ENCODE data around the gene NEK9. TPM values are rescaled to one million over a fixed set of nuclear protein-coding genes. Genes with fewer than 3 reads are reported as not detected.
"Not testable (repeated sequence)": the region's sequence is repeated elsewhere in the genome, so short reads cannot be mapped to it uniquely, and the experiment has no call there.

Gene NEK9
- total RNA-seq, 1 experiment from 2014 or later: 26.1 TPM

- H3K36me3 ChIP-seq: 0 out of 2 replicates have a peak, but pooled peaks cover under 1% of the 10 kb centered on the region
- H3K4me1 ChIP-seq (replicated peaks): peaks cover 8% of the 10 kb centered on the region; the same call in 1 of the 2 replicates
- H3K27me3 ChIP-seq (replicated peaks): no peaks in the 10 kb centered on the region
- DNase-seq (ENCODE audit: low read depth in 1 of 2, low spot score in 2 of 2): no peak
- no peak overlapping the region for H3K27ac ChIP-seq
- no peaks in the 10 kb centered on the region for H3K9me3 ChIP-seq (replicated peaks)
- H3K4me3 ChIP-seq: no peak overlapping the region
These were observed 30.1 kb upstream of the NEK9 start for GRCh38 chr14:75156901-75157300.

DNA sequence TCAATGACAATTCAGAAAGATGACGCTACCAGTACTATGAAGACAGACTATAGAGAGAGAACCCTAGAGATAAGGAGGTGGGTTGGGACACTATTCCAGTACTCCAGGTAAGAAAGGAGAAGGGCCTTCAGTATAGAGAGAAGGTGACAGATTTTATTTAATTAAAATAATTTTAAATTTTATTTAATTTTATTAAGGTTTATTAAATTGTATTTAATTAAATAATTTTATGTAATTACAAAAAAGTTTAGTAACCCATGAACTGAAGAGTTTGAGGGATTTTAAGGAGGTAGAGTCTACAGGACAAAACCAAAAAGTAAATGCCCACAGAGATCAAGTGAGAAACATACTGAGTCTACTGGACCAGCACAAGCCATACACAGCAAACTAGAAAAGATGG is 29.3 kb upstream of the NEK9 start:
- DNase-seq (ENCODE audit: low read depth in 1 of 2, low spot score in 2 of 2): no peak

DNA sequence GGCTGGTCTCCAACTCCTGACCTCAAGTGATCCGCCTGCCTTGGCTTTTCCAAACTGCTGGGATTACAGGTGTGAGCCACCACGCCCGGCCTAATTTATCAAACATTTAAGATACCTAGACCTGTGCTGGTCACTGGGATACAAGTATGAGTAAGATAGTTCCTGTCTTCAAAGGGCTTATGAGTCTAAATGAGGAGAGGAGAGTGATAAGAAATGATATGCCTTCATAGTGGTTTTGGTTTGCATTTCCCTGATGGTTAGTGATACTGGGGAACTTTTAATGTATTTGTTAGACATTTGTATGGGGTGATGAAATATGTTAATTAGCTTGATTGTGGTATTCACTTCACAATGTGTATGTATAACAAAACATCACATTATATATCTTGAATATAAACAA is 28.3 kb upstream of the NEK9 start:
- H3K4me1 ChIP-seq (replicated peaks): peaks cover 8% of the 10 kb centered on the region; the same call in 1 of the 2 replicates
- DNase-seq (ENCODE audit: low read depth in 1 of 2, low spot score in 2 of 2): no peak
- H3K4me3 ChIP-seq: no peak overlapping the region
- no peaks in the 10 kb centered on the region for H3K27me3 ChIP-seq (replicated peaks)
- H3K9me3 ChIP-seq (replicated peaks): no peaks in the 10 kb centered on the region
- peaks cover 16% of the 10 kb centered on the region; the same call in 1 of the 2 replicates for H3K36me3 ChIP-seq
- H3K27ac ChIP-seq: no peak overlapping the region

More for the DNA sequence above, 29.3 kb upstream of the NEK9 start:
- no peak overlapping the region for H3K4me3 ChIP-seq
- peaks cover 8% of the 10 kb centered on the region; the same call in 1 of the 2 replicates for H3K4me1 ChIP-seq (replicated peaks)
- peaks cover 8% of the 10 kb centered on the region; the same call in 1 of the 2 replicates for H3K36me3 ChIP-seq
- H3K9me3 ChIP-seq (replicated peaks): no peaks in the 10 kb centered on the region
- no peaks in the 10 kb centered on the region for H3K27me3 ChIP-seq (replicated peaks)
- no peak overlapping the region for H3K27ac ChIP-seq

DNA sequence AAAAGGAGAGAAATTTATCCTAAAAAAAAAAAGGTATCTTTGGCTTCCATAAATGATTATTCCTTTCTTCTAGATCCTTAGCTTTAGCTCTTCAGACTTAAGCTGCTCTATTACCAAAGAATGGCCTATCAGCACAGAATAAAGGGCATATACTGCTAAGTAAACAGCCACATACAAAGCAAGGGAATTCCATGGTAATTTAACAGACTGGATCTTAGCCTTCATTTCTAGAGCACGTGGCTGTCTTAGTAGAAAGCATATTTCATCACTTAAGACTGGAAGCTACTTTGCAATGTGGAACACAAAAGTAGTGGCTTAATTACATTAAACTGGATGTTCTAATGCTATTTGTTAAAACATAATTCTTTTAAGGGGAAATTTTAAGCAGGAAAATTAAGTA is 26.4 kb upstream of the NEK9 start:
- no peak overlapping the region for H3K4me3 ChIP-seq

GRCh38 chr14:75151851-75152250 is 25.0 kb upstream of the NEK9 start:
- H3K36me3 ChIP-seq: peaks cover 24% of the 10 kb centered on the region; the same call in 1 of the 2 replicates
- no peaks in the 10 kb centered on the region for H3K27me3 ChIP-seq (replicated peaks)
- no peak overlapping the region for H3K27ac ChIP-seq
- DNase-seq (ENCODE audit: low read depth in 1 of 2, low spot score in 2 of 2): no peak
- H3K9me3 ChIP-seq (replicated peaks): no peaks in the 10 kb centered on the region
- H3K4me3 ChIP-seq: no peak overlapping the region
- H3K4me1 ChIP-seq (replicated peaks): peaks cover 19% of the 10 kb centered on the region

More for the DNA sequence above, 26.4 kb upstream of the NEK9 start:
- H3K4me1 ChIP-seq (replicated peaks): peaks cover 10% of the 10 kb centered on the region
- H3K36me3 ChIP-seq: peaks cover 17% of the 10 kb centered on the region; the same call in 1 of the 2 replicates
- no peaks in the 10 kb centered on the region for H3K9me3 ChIP-seq (replicated peaks)
- no peak overlapping the region for H3K27ac ChIP-seq
- no peak for DNase-seq (ENCODE audit: low read depth in 1 of 2, low spot score in 2 of 2)
- H3K27me3 ChIP-seq (replicated peaks): no peaks in the 10 kb centered on the region

DNA sequence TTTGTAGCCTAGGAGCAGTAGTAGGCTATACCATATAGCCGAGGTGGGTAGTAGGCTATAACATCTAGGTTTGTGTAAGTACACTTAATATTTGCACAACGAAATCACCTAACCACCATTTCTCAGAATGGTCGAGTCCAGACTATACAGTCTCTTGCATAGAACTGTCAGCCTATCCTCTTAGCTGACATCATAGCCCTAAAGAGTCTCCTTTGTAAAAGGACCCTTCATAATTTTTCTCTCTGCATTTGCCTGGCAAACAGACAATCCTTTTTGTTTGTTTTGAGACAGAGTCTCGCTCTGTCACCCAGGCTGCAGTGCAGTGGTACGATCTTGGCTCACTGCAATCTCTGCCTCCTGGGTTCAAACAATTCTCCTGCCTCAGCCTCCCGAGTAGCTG is 23.8 kb upstream of the NEK9 start:
- H3K36me3 ChIP-seq: peaks cover 24% of the 10 kb centered on the region; the same call in 1 of the 2 replicates
- not testable (repeated sequence) for H3K27me3 ChIP-seq (replicated peaks); H3K9me3 ChIP-seq (replicated peaks); H3K4me3 ChIP-seq; DNase-seq (ENCODE audit: low read depth in 1 of 2, low spot score in 2 of 2); H3K27ac ChIP-seq
- peaks cover 18% of the 10 kb centered on the region for H3K4me1 ChIP-seq (replicated peaks)

- Histone ChIP-seq H3K4me3 (no peak overlapping the region), H3K27ac (no peak overlapping the region), H3K9me3 (replicated peaks) (no peaks in the 10 kb centered on the region), H3K4me1 (replicated peaks) (peaks cover 18% of the 10 kb centered on the region), H3K27me3 (replicated peaks) (no peaks in the 10 kb centered on the region), H3K36me3 (peaks cover 28% of the 10 kb centered on the region)
- no peak for DNase-seq (ENCODE audit: low read depth in 1 of 2, low spot score in 2 of 2)
These were observed 23.3 kb upstream of the NEK9 start for GRCh38 chr14:75150150-75150549.

GRCh38 chr14:75147423-75148071 is 20.7 kb upstream of the NEK9 start:
- peak overlapping the region; percentile 73 for H3K27ac ChIP-seq
- H3K9me3 ChIP-seq (replicated peaks): no peaks in the 10 kb centered on the region
- H3K4me3 ChIP-seq: peak overlapping the region; percentile 9; the same call in 1 of the 2 replicates
- H3K36me3 ChIP-seq: peaks cover 41% of the 10 kb centered on the region
- peak; percentile 56 to 77 for DNase-seq (ENCODE audit: low read depth in 1 of 2, low spot score in 2 of 2)
- H3K27me3 ChIP-seq (replicated peaks): no peaks in the 10 kb centered on the region
- peaks cover 18% of the 10 kb centered on the region for H3K4me1 ChIP-seq (replicated peaks)

GRCh38 chr14:75144944-75145343 is 18.1 kb upstream of the NEK9 start:
- Histone ChIP-seq H3K36me3 (peaks cover 28% of the 10 kb centered on the region), H3K27ac (no peak overlapping the region), H3K4me3 (no peak overlapping the region), H3K4me1 (replicated peaks) (peaks cover 18% of the 10 kb centered on the region), H3K27me3 (replicated peaks) (no peaks in the 10 kb centered on the region), H3K9me3 (replicated peaks) (no peaks in the 10 kb centered on the region)
- no peak for DNase-seq (ENCODE audit: low read depth in 1 of 2, low spot score in 2 of 2)

DNA sequence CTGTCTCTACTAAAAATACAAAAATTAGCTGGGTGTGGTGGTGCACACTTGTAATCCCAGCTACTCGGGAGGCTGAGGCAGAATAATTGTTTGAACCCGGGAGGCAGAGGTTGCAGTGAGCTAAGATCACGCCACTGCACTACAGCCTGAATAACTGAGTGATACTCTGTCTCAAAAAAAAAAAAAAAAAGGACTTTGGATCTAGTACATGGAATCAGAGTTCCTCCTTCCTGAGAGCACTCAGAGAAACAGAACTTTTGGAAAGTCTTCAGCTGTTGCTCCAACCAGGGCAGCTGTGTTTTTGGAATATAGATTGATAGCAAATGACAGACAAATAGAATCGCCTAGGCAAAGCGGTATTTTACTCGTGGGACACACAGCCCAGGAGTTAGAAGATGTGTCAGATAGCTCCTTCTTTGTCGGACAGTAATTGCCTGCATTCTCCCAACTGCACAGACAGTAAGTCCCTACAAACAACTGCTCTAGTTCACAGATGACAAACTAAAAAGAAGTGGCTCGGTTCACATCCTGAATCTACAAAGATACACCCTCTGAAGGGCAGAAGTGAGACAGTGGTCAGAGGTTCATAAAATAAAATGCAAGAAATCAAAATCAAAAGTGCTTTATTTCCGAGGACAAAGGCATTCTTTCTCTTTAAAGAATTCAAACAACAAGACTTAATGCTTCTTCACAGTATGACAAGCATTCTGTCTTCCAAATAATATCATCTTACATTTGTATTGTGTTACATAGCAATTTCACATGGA is 17.1 kb upstream of the NEK9 start:
- H3K36me3 ChIP-seq: peaks cover 30% of the 10 kb centered on the region
- no peak for DNase-seq (ENCODE audit: low read depth in 1 of 2, low spot score in 2 of 2)
- no peak overlapping the region for H3K27ac ChIP-seq

DNA sequence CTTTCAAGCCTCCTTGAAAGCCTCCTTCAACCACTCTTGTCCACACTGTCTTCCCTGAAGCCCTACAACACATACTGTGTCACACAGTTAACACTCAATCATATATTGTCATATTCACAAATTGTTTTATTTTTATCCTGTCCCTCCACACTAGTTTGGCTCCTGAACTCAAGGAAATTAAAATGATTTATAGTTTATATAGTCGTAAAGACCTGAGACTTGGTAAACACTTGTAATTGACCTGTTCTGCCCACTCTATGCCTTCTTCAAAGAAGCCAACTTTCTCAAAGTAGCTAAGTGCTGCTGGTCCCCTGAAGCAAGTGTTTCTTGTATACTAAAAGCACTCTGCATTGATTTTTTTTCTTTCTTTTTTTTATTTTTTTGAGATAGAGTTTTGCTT is 15.6 kb upstream of the NEK9 start:
- Histone ChIP-seq H3K9me3 (replicated peaks) (no peaks in the 10 kb centered on the region), H3K4me3 (no peak overlapping the region), H3K36me3 (peaks cover 26% of the 10 kb centered on the region), H3K4me1 (replicated peaks) (peaks cover 10% of the 10 kb centered on the region), H3K27me3 (replicated peaks) (no peaks in the 10 kb centered on the region), H3K27ac (no peak overlapping the region)
- no peak for DNase-seq (ENCODE audit: low read depth in 1 of 2, low spot score in 2 of 2)

More for the DNA sequence above, 17.1 kb upstream of the NEK9 start:
- Histone ChIP-seq H3K4me1 (replicated peaks) (peaks cover 18% of the 10 kb centered on the region), H3K9me3 (replicated peaks) (no peaks in the 10 kb centered on the region), H3K27me3 (replicated peaks) (no peaks in the 10 kb centered on the region), H3K4me3 (no peak overlapping the region)

DNA sequence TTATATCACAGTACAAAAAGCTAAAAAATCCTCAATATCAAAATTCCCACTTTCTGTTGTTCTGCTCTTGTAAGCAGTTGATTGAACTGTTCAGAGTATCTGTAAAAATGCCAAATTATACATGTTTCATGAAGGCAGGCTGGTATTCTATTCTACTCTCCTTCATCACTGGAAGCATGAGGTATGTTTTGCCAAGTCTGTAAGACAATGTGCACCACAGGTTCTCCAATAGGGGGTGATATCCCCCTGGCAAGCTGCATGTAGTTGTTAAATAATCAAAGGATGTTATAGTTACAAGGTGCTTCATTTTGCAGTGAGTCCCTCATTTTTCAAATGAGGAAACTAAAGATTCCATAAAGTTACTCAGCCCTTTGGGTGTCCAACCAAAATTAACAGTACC is 15.1 kb upstream of the NEK9 start:
- H3K27me3 ChIP-seq (replicated peaks): no peaks in the 10 kb centered on the region
- H3K4me1 ChIP-seq (replicated peaks): peaks cover 6% of the 10 kb centered on the region
- no peaks in the 10 kb centered on the region for H3K9me3 ChIP-seq (replicated peaks)
- H3K27ac ChIP-seq: no peak overlapping the region
- no peak overlapping the region for H3K4me3 ChIP-seq
- DNase-seq (ENCODE audit: low read depth in 1 of 2, low spot score in 2 of 2): no peak
- peaks cover 23% of the 10 kb centered on the region for H3K36me3 ChIP-seq

DNA sequence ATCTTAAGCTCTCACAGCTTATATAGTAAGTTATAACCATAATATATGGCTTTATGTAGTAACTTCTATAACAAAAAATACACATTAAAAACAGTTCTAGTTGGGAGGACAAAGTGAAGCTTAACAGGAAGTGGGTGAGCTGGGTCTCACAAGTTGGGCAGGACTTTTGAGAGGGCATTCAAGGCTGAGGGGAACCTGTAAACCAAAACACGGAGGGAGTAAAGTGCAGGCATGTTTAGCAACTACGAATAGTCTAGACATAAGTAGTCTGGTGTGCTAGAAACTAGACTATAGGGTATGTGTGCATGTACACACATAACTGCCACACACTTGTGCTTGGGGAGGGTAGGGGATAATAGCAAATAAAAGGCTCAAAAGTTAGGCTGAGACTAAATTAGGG is 14.2 kb upstream of the NEK9 start:
- H3K36me3 ChIP-seq: peaks cover 23% of the 10 kb centered on the region
- H3K27ac ChIP-seq: no peak overlapping the region
- no peak overlapping the region for H3K4me3 ChIP-seq
- no peak for DNase-seq (ENCODE audit: low read depth in 1 of 2, low spot score in 2 of 2)
- 0 out of 2 replicates have a peak, but pooled peaks cover under 1% of the 10 kb centered on the region for H3K4me1 ChIP-seq (replicated peaks)
- no peaks in the 10 kb centered on the region for H3K9me3 ChIP-seq (replicated peaks)
- H3K27me3 ChIP-seq (replicated peaks): no peaks in the 10 kb centered on the region

GRCh38 chr14:75140620-75141019 is 13.8 kb upstream of the NEK9 start:
- H3K27me3 ChIP-seq (replicated peaks): no peaks in the 10 kb centered on the region
- no peak for DNase-seq (ENCODE audit: low read depth in 1 of 2, low spot score in 2 of 2)
- H3K4me3 ChIP-seq: no peak overlapping the region
- H3K27ac ChIP-seq: no peak overlapping the region
- H3K9me3 ChIP-seq (replicated peaks): no peaks in the 10 kb centered on the region
- H3K36me3 ChIP-seq: peaks cover 24% of the 10 kb centered on the region
- no peaks in the 10 kb centered on the region for H3K4me1 ChIP-seq (replicated peaks)
